ENCODE measurements around the gene GIPC2. TPM values are rescaled to one million over a fixed set of nuclear protein-coding genes. Genes with fewer than 3 reads are reported as not detected.

The GIPC2 gene
- total and polyA plus RNA-seq, 10 of the 15 experiments (the other 5 are each of a cell fraction or from before 2014, with no cell fraction given), result 0.03 to 0.23 (median 0.06) TPM; not detected in 2

GRCh38 chr1:78038491-78038939, 7.3 kb upstream of the GIPC2 start:
- DNase-seq (ENCODE audit: low read depth, low spot score) (no peak), FAIRE-seq (no peak), ATAC-seq (no peak)
- H3K27me3 ChIP-seq (replicated peaks in 1 of 2; ENCODE audit: control insufficient read depth in 2 of 2, insufficient read depth in 2 of 2, low read length in 1 of 2), result no peaks in the 10 kb centered on the region; a peak in 1 of 4 replicates
- ChIA-PET CTCF (no interaction called here), SMC1A (ENCODE audit: uncharacterized antibody, unreplicated experiment) (interaction anchor here (1.0 kb wide), 1 partner anchor 12 kb away, joined by 3 read pairs; no protein-coding TSS in a partner anchor), RAD21 (ENCODE audit: unreplicated experiment) (no interaction called here), POLR2A (no interaction called here)
- BruUV-seq (replicated peaks), result no TSS peak
- H3K27ac ChIP-seq (ENCODE audit: control insufficient read depth, insufficient read depth), result no peak overlapping the region
- no peaks in the 10 kb centered on the region; the same call in 1 of the 2 replicates for H4K20me1 ChIP-seq (ENCODE audit: control insufficient read depth, insufficient read depth)
- H3K36me3 ChIP-seq (ENCODE audit: control insufficient read depth in 2 of 2, insufficient read depth in 2 of 2, low read length in 1 of 2), result no peaks in the 10 kb centered on the region
- H3K4me3 ChIP-seq, result no peak overlapping the region
- H2AFZ ChIP-seq (ENCODE audit: control insufficient read depth, low read depth, low read length), result no peak overlapping the region
- H3K9ac ChIP-seq (ENCODE audit: control insufficient read depth, insufficient read depth, low read length), result no peak overlapping the region
- no peaks in the 10 kb centered on the region for H3K4me1 ChIP-seq (ENCODE audit: control insufficient read depth, insufficient read depth, low read length)
- H3K79me2 ChIP-seq (ENCODE audit: control insufficient read depth, insufficient read depth, low read length), result no peaks in the 10 kb centered on the region
- TF ChIP-seq POLR2AphosphoS2 (IDR thresholded peaks at IDR 0.05; ENCODE audit: low read depth, low read length) (no peak), NR2C1 (IDR thresholded peaks at IDR 0.05) (no peak), MTA3 (IDR thresholded peaks at IDR 0.05; ENCODE audit: borderline replicate concordance, low read length) (no peak), NBN (IDR thresholded peaks at IDR 0.05) (no peak), NR2C2 (IDR thresholded peaks at IDR 0.05; ENCODE audit: borderline replicate concordance, control insufficient read depth, insufficient read length, low read depth) (no peak), SIN3A (IDR thresholded peaks at IDR 0.05; ENCODE audit: low read depth, low read length) (no peak)
- in situ Hi-C loops (cut with MboI), result no loop called here
- H3K9me3 ChIP-seq (replicated peaks; ENCODE audit: control insufficient read depth, insufficient read depth, low read length), result no peaks in the 10 kb centered on the region
- H3K4me2 ChIP-seq (ENCODE audit: control insufficient read depth, insufficient read depth), result no peak overlapping the region
- intact Hi-C loops (cut with micrococcal nuclease; ENCODE audit: unreplicated experiment), result no loop called here

- FAIRE-seq (no peak), DNase-seq (ENCODE audit: low read depth, low spot score) (no peak), ATAC-seq (peak; percentile 51)
- H3K27ac ChIP-seq (ENCODE audit: control insufficient read depth, insufficient read depth), result no peak overlapping the region
- ChIA-PET POLR2A (interaction anchor here (1.5 kb wide), 1 partner anchor 36 kb away, joined by 3 read pairs; the partner anchor contains the start of gene DNAJB4), SMC1A (ENCODE audit: uncharacterized antibody, unreplicated experiment) (interaction anchor here (1.2 to 1.4 kb wide), 2 partner anchors 18 to 36 kb away, joined by 3 to 4 read pairs; partner anchors contain the start of gene DNAJB4), CTCF (interaction anchor here (1.1 kb wide), 1 partner anchor 73 kb away, joined by 3 read pairs; no protein-coding TSS in a partner anchor), RAD21 (ENCODE audit: unreplicated experiment) (interaction anchor here (0.6 to 1.1 kb wide), 2 partner anchors 36 to 40 kb away, joined by 3 to 4 read pairs; partner anchors contain the start of gene DNAJB4)
- H3K4me3 ChIP-seq, result no peak overlapping the region
- peak overlapping the region; percentile 37 for H2AFZ ChIP-seq (ENCODE audit: control insufficient read depth, low read depth, low read length)
- H3K9ac ChIP-seq (ENCODE audit: control insufficient read depth, insufficient read depth, low read length), result no peak overlapping the region
- in situ Hi-C loops (cut with MboI), result no loop called here
- no peaks in the 10 kb centered on the region; the same call in 1 of the 2 replicates for H4K20me1 ChIP-seq (ENCODE audit: control insufficient read depth, insufficient read depth)
- H3K4me1 ChIP-seq (ENCODE audit: control insufficient read depth, insufficient read depth, low read length), result peaks cover 11% of the 10 kb centered on the region
- no peaks in the 10 kb centered on the region for H3K36me3 ChIP-seq (ENCODE audit: control insufficient read depth in 2 of 2, insufficient read depth in 2 of 2, low read length in 1 of 2)
- 50% methylated on average over 3 of the region's 3 CpGs for WGBS (ENCODE audit: insufficient coverage, insufficient replicate concordance, low lambda C conversion rate, missing lambda C conversion rate)
- no peaks in the 10 kb centered on the region for H3K79me2 ChIP-seq (ENCODE audit: control insufficient read depth, insufficient read depth, low read length)
- no peaks in the 10 kb centered on the region for H3K9me3 ChIP-seq (replicated peaks; ENCODE audit: control insufficient read depth, insufficient read depth, low read length)
- BruUV-seq (replicated peaks), result no TSS peak
- intact Hi-C loops (cut with micrococcal nuclease; ENCODE audit: unreplicated experiment), result no loop called here
- peaks cover 2 to 5% of the 10 kb centered on the region in 2 experiments; a peak in 3 of 4 replicates for H3K27me3 ChIP-seq (replicated peaks in 1 of 2; ENCODE audit: control insufficient read depth in 2 of 2, insufficient read depth in 2 of 2, low read length in 1 of 2)
- H3K4me2 ChIP-seq (ENCODE audit: control insufficient read depth, insufficient read depth), result 0 out of 2 replicates have a peak overlapping the region, but pooled peaks have one; percentile 50
- no peak for TF ChIP-seq HDAC2 (IDR thresholded peaks at IDR 0.05)
- no peak for TF ChIP-seq REST (IDR thresholded peaks at IDR 0.05; ENCODE audit: low read depth, low read length)
- no peak for TF ChIP-seq KAT2A (conservative IDR thresholded peaks at IDR 0.05; ENCODE audit: control insufficient read depth, low read depth, low read length)
- no peak for TF ChIP-seq CHD2 (IDR thresholded peaks at IDR 0.05; ENCODE audit: borderline replicate concordance, low read depth, low read length)
- no peak for TF ChIP-seq POLR2A (IDR thresholded peaks at IDR 0.05; ENCODE audit: low read depth, low read length)
- TF ChIP-seq SMAD5 (IDR thresholded peaks at IDR 0.05; ENCODE audit: low read depth), result no peak
Observed at GRCh38 chr1:78040484-78041089, 5.2 kb upstream of the GIPC2 start.

Measured in GM12878 (cell line).